Left cardiac atrium (tissue), 4 donors: ENCODE results near the gene AK1. TPM values are rescaled to one million over a fixed set of nuclear protein-coding genes. Genes with fewer than 3 reads are reported as not detected.
"Not testable (repeated sequence)": the region's sequence is repeated elsewhere in the genome, so short reads cannot be mapped to it uniquely, and the experiment has no call there.

Experiments used
- ATAC-seq, 2 donors: fragments of 200-7000 bp; cut with Tn5 transposase; one replicate each; pipeline ENCODE4 v1.9.1; 2020; ENCODE audit warnings: mild to moderate bottlenecking in 2 of 2, moderate library complexity in 2 of 2
- DNase-seq: peaks from one replicate; pipeline ENCODE4 v3.0.0-alpha.2; 2020
- intact Hi-C, 2 donors: fragments of 100-400 bp; cut with DNase I; formaldehyde crosslinking; loops; one replicate each; pipeline versions ENCODE4 v1.14.1 to v1.15.1; 2022 to 2023
- total RNA-seq, 2 donors: library from RNA; stranded (reverse); fragmentation: NEBNext Ultra II Directional; extraction: Animal tissue kit (Norgen Biotek cat#: 25700); gene quantifications; one replicate each; pipeline ENCODE4 v1.2.1, GENCODE V29; 2021
- donor health status: DM: no; HTN: yes; CAD: no.
- donor health status: DM: no; HTN: yes; CAD: no; lungs with severe emphysema.
- donor health status: DM: yes; HTN: yes; CAD: no.
- donor health status: Dilated cardiomyopathy.

Gene AK1
- total RNA-seq, 2 donors from 2014 or later = 593 to 626 TPM

GRCh38 chr9:127858041-127858512, 19.4 kb downstream of the AK1 start:
- intact Hi-C loops = no loop called here
- ATAC-seq (peak; percentile 6 to 19), DNase-seq (peak; percentile 87)

- no peak for ATAC-seq
- intact Hi-C loops = no loop called here
- no peak for DNase-seq
Measured at GRCh38 chr9:127857278-127857677, 20.2 kb downstream of the AK1 start.

GRCh38 chr9:127856729-127857116, 20.8 kb downstream of the AK1 start:
- intact Hi-C loops = no loop called here
- ATAC-seq (no peak), DNase-seq (no peak)

GRCh38 chr9:127856094-127856728, 21.3 kb downstream of the AK1 start:
- DNase-seq (no peak), ATAC-seq (no peak)
- intact Hi-C loops = no loop called here

- DNase-seq = no peak
- ATAC-seq = no peak
- intact Hi-C loops = no loop called here
Measured at GRCh38 chr9:127855522-127855921, 22.0 kb downstream of the AK1 start.

GRCh38 chr9:127854960-127855359, 22.5 kb downstream of the AK1 start:
- DNase-seq = no peak
- intact Hi-C loops = no loop called here
- ATAC-seq = no peak

GRCh38 chr9:127854184-127854806, 23.2 kb downstream of the AK1 start, which contains the start of gene ENG:
Gene ENG, minus strand, starts transcription at chr9:127854658. Its CDS starts 303 bp downstream, at chr9:127854355.
- intact Hi-C loops = no loop called here
- ATAC-seq = peak; percentile 75 to 81

GRCh38 chr9:127853312-127854183, 23.9 kb downstream of the AK1 start:
- intact Hi-C loops = no loop called here
- ATAC-seq (peak; percentile 2 to 5), DNase-seq (no peak)

More at GRCh38 chr9:127854184-127854806, 23.2 kb downstream of the AK1 start, which contains the start of gene ENG:
- peak; percentile 94 for DNase-seq

GRCh38 chr9:127852829-127853228, 24.6 kb downstream of the AK1 start:
- no peak for DNase-seq
- intact Hi-C loops = no loop called here
- no peak for ATAC-seq

- no peak for ATAC-seq
- intact Hi-C loops = no loop called here
Measured at GRCh38 chr9:127850286-127850830, 27.1 kb downstream of the AK1 start.

GRCh38 chr9:127848756-127849504, 28.5 kb downstream of the AK1 start:
- no peak for DNase-seq
- ATAC-seq = no peak
- intact Hi-C loops = no loop called here

More at GRCh38 chr9:127850286-127850830, 27.1 kb downstream of the AK1 start:
- DNase-seq = no peak

- no peak for ATAC-seq
- no peak for DNase-seq
- intact Hi-C loops = no loop called here
Measured at GRCh38 chr9:127847833-127848755, 29.4 kb downstream of the AK1 start.

- ATAC-seq = peak; percentile 39 to 60
- peak; percentile 62 for DNase-seq
- intact Hi-C loops = no loop called here
Measured at GRCh38 chr9:127847178-127847510, 30.3 kb downstream of the AK1 start.

GRCh38 chr9:127846443-127847177, 30.9 kb downstream of the AK1 start:
- peak; percentile 62 to 64 for ATAC-seq
- peak; percentile 75 for DNase-seq
- intact Hi-C loops = no loop called here

GRCh38 chr9:127845619-127846018, 31.9 kb downstream of the AK1 start:
- ATAC-seq, intact Hi-C loops, DNase-seq: not testable (repeated sequence)

GRCh38 chr9:127844821-127845359, 32.6 kb downstream of the AK1 start:
- peak; percentile 39 to 51 for ATAC-seq
- DNase-seq = peak; percentile 77
- intact Hi-C loops = no loop called here
